MM.1S (cell line): ENCODE measurements around the gene MPRIP.

Experiments used
- DNase-seq: peaks from one replicate; pipeline ENCODE4 v3.0.0-alpha.2; 2015
- H2AFZ ChIP-seq: fragments of 300-600 bp; sonication (generic); 2 replicates; pipeline ENCODE4 v1.6.0; 2016; ENCODE audit warnings: antibody characterized with exemption, low read length
- H3F3A ChIP-seq: fragments of 300-600 bp; sonication (generic); 2 replicates; pipeline ENCODE4 v1.6.1; 2016; ENCODE audit warnings: mild to moderate bottlenecking, antibody characterized with exemption, low read length, moderate library complexity, mixed read lengths; ENCODE audit not compliant: insufficient read depth
- H3K27ac ChIP-seq: fragments of 300-600 bp; sonication (generic); 2 replicates; pipeline ENCODE4 v1.5.1; 2016; ENCODE audit warnings: mild to moderate bottlenecking, low read length
- H3K27me3 ChIP-seq: fragments of 300-600 bp; sonication (generic); replicated peaks from 2 replicates; pipeline ENCODE4 v1.6.0; 2016; ENCODE audit warnings: low read length; ENCODE audit not compliant: insufficient read depth
- H3K36me3 ChIP-seq: fragments of 300-600 bp; sonication (generic); replicated peaks from 2 replicates; pipeline ENCODE4 v1.6.1; 2016; ENCODE audit warnings: mild to moderate bottlenecking, low read length, mixed read lengths; ENCODE audit not compliant: insufficient read depth
- H3K4me1 ChIP-seq: fragments of 300-600 bp; sonication (generic); 2 replicates; pipeline ENCODE4 v1.6.1; 2016; ENCODE audit warnings: low read length, mixed read lengths
- H3K4me2 ChIP-seq: fragments of 300-600 bp; sonication (generic); 2 replicates; pipeline ENCODE4 v1.6.0; 2016; ENCODE audit warnings: low read depth, low read length
- H3K4me3 ChIP-seq: fragments of 300-600 bp; sonication (generic); 2 replicates; pipeline ENCODE4 v1.5.1; 2016; ENCODE audit warnings: low read length, mixed read lengths
- H3K79me2 ChIP-seq: fragments of 300-600 bp; sonication (generic); 2 replicates; pipeline ENCODE4 v1.6.1; 2016; ENCODE audit warnings: mixed run types, low read length, mixed read lengths
- H3K9ac ChIP-seq: fragments of 300-600 bp; sonication (generic); 2 replicates; pipeline ENCODE4 v1.6.1; 2016; ENCODE audit warnings: low read length, mixed read lengths
- H3K9me2 ChIP-seq: fragments of 300-600 bp; sonication (generic); replicated peaks from 2 replicates; pipeline ENCODE4 v1.6.1; 2016; ENCODE audit warnings: mild to moderate bottlenecking, low read length, mixed read lengths; ENCODE audit not compliant: insufficient read depth
- H3K9me3 ChIP-seq: fragments of 300-600 bp; sonication (generic); replicated peaks from 2 replicates; pipeline ENCODE4 v1.6.1; 2016; ENCODE audit warnings: mild to moderate bottlenecking, low read length, mixed read lengths; ENCODE audit not compliant: insufficient read depth
- H4K20me1 ChIP-seq: fragments of 300-600 bp; sonication (generic); 2 replicates; pipeline ENCODE4 v1.6.1; 2016; ENCODE audit warnings: mild to moderate bottlenecking, low read length, moderate library complexity, mixed read lengths; ENCODE audit not compliant: insufficient read depth
- CTCF ChIP-seq: fragments of 300-600 bp; sonication (generic); IDR thresholded peaks from 2 replicates; pipeline ENCODE4 v1.5.1; 2016; ENCODE audit warnings: antibody characterized with exemption, low read length, mixed read lengths
- EZH2 ChIP-seq: fragments of 300-600 bp; sonication (generic); optimal IDR thresholded peaks from 2 replicates; pipeline ENCODE3; 2017; ENCODE audit warnings: low read depth, mild to moderate bottlenecking, antibody characterized with exemption, low read length, mixed read lengths
- EZH2phosphoT487 ChIP-seq: fragments of 300-600 bp; sonication (generic); IDR thresholded peaks from 2 replicates; pipeline ENCODE4 v1.6.1; 2018; ENCODE audit warnings: antibody characterized with exemption, low read length

Gene MPRIP

GRCh38 chr17:17152385-17152784 is 110.1 kb downstream of the MPRIP start:
- Histone ChIP-seq H3K4me2 (no peak overlapping the region), H3K9me2 (no peaks in the 10 kb centered on the region), H3K4me1 (no peaks in the 10 kb centered on the region), H3K27me3 (no peaks in the 10 kb centered on the region), H3K4me3 (no peak overlapping the region), H3K79me2 (no peaks in the 10 kb centered on the region), H3F3A (no peaks in the 10 kb centered on the region), H3K9me3 (no peaks in the 10 kb centered on the region), H2AFZ (no peak overlapping the region), H3K36me3 (0 out of 2 replicates have a peak, but pooled peaks cover 5% of the 10 kb centered on the region), H3K9ac (no peak overlapping the region), H3K27ac (no peak overlapping the region), H4K20me1 (no peaks in the 10 kb centered on the region)
- DNase-seq, result no peak
- TF ChIP-seq EZH2phosphoT487 (no peak), CTCF (no peak), EZH2 (no peak)

GRCh38 chr17:17153071-17153470 is 110.8 kb downstream of the MPRIP start:
- no peak for TF ChIP-seq CTCF
- no peak for TF ChIP-seq EZH2
- TF ChIP-seq EZH2phosphoT487, result no peak
- no peak overlapping the region for H3K4me2 ChIP-seq
- H3K27ac ChIP-seq, result no peak overlapping the region
- H3K9me2 ChIP-seq, result no peaks in the 10 kb centered on the region
- H2AFZ ChIP-seq, result no peak overlapping the region
- no peak overlapping the region for H3K4me3 ChIP-seq
- no peaks in the 10 kb centered on the region for H3F3A ChIP-seq
- DNase-seq, result no peak
- 0 out of 2 replicates have a peak, but pooled peaks cover 5% of the 10 kb centered on the region for H3K36me3 ChIP-seq
- no peaks in the 10 kb centered on the region for H3K4me1 ChIP-seq
- no peaks in the 10 kb centered on the region for H3K27me3 ChIP-seq
- no peaks in the 10 kb centered on the region for H4K20me1 ChIP-seq
- H3K79me2 ChIP-seq, result no peaks in the 10 kb centered on the region
- no peaks in the 10 kb centered on the region for H3K9me3 ChIP-seq
- H3K9ac ChIP-seq, result no peak overlapping the region

- Histone ChIP-seq H3K9me2 (no peaks in the 10 kb centered on the region), H2AFZ (no peak overlapping the region), H3K9me3 (no peaks in the 10 kb centered on the region), H4K20me1 (no peaks in the 10 kb centered on the region), H3K4me2 (no peak overlapping the region), H3K4me3 (no peak overlapping the region), H3K27ac (no peak overlapping the region), H3K36me3 (0 out of 2 replicates have a peak, but pooled peaks cover 5% of the 10 kb centered on the region), H3K9ac (no peak overlapping the region), H3K4me1 (no peaks in the 10 kb centered on the region), H3K27me3 (no peaks in the 10 kb centered on the region), H3K79me2 (no peaks in the 10 kb centered on the region), H3F3A (no peaks in the 10 kb centered on the region)
- TF ChIP-seq EZH2phosphoT487, result no peak
- TF ChIP-seq CTCF, result no peak
- no peak for TF ChIP-seq EZH2
- DNase-seq, result no peak
Measured at GRCh38 chr17:17153709-17154108, 111.5 kb downstream of the MPRIP start.
